HG02759 (cell line): ENCODE results near the gene SSX4B.
"Not testable (repeated sequence)": the region's sequence is repeated elsewhere in the genome, so short reads cannot be mapped to it uniquely, and the experiment has no call there.

Source experiments
- ATAC-seq: cut with Tn5 transposase; IDR thresholded peaks from one replicate; pipeline ENCODE4 v1.9.1; 2021; ENCODE audit warnings: mild to moderate bottlenecking, moderate library complexity; ENCODE audit not compliant: unreplicated experiment

The SSX4B gene

GRCh38 chrX:48356315-48357094, 55.3 kb downstream of the SSX4B start, which contains the start of gene SSX3:
Gene SSX3, minus strand, starts transcription at chrX:48356703. Its CDS starts 1,454 bp downstream, at chrX:48355249.
- ATAC-seq: not testable (repeated sequence)
